Stromal cell of bone marrow (primary cell): ENCODE results near the gene COPA.

Experiments used
- DNase-seq: peaks from one replicate; pipeline ENCODE4 v3.0.0-alpha.2; 2012; ENCODE audit warnings: low read depth

Gene COPA

GRCh38 chr1:160264795-160265307, 78.2 kb downstream of the COPA start:
- DNase-seq = no peak

GRCh38 chr1:160261893-160262794, 80.9 kb downstream of the COPA start, which contains the start of gene DCAF8:
Gene DCAF8 (minus strand): TSS chr1:160262549. CDS start chr1:160244008, 18,541 bp downstream.
- DNase-seq = peak; percentile 96

- peak; percentile 61 for DNase-seq
These were observed 81.5 kb downstream of the COPA start for GRCh38 chr1:160261556-160261892.

GRCh38 chr1:160260406-160261382, 82.4 kb downstream of the COPA start:
- peak; percentile 70 for DNase-seq

GRCh38 chr1:160258177-160258798, 84.8 kb downstream of the COPA start:
- no peak for DNase-seq

- no peak for DNase-seq
These were observed 85.5 kb downstream of the COPA start for GRCh38 chr1:160257411-160258015.

- no peak for DNase-seq
These were observed 86.5 kb downstream of the COPA start for GRCh38 chr1:160256396-160257046.

- DNase-seq = no peak
These were observed 87.2 kb downstream of the COPA start for GRCh38 chr1:160255781-160256300.

- peak; percentile 65 for DNase-seq
These were observed 91.1 kb downstream of the COPA start for GRCh38 chr1:160251687-160252526.

- no peak for DNase-seq
These were observed 92.0 kb downstream of the COPA start for GRCh38 chr1:160251011-160251410.

- DNase-seq = no peak
These were observed 96.0 kb downstream of the COPA start for GRCh38 chr1:160247053-160247452.

GRCh38 chr1:160245434-160245833, 97.6 kb downstream of the COPA start:
- no peak for DNase-seq

- DNase-seq = no peak
These were observed 98.8 kb downstream of the COPA start for GRCh38 chr1:160244209-160244608.

- DNase-seq = no peak
These were observed 99.3 kb downstream of the COPA start for GRCh38 chr1:160243767-160244166.

- no peak for DNase-seq
These were observed 103.3 kb downstream of the COPA start for GRCh38 chr1:160239582-160240299.
